ENCODE measurements around the gene COL6A1. TPM values are rescaled to one million over a fixed set of nuclear protein-coding genes. Genes with fewer than 3 reads are reported as not detected.

COL6A1 gene
- total and polyA plus RNA-seq, 2 of the 13 experiments (the other 11 are each of a cell fraction or from before 2014, with no cell fraction given): 3.1 to 4.8 TPM

DNA sequence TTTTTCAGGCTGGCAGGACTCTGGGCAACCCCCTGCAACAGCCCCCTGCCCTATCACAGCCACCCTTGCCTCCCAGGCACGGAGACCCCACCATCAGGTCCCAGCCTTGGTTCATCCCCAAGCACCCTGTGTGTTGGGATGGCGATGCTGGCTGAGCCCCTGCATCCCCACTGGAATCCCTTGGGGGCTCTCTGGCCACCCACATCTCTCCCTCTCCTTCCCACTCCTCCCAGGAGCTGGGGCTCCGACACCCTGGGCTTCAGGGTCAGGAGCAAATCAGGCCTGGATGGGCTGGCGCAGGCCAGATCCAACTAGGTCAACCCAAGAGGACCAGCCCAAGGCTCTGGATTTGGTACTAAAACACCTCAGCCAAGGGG, 25.9 kb downstream of the COL6A1 start:
- Histone ChIP-seq H3K4me2 (ENCODE audit: low read depth, low read length) (no peak overlapping the region), H3K36me3 (replicated peaks in 1 of 2; ENCODE audit: control insufficient read depth in 1 of 2, insufficient read depth in 2 of 2, low read length in 2 of 2) (no peaks in the 10 kb centered on the region), H3K9me3 (ENCODE audit: low read length) (no peaks in the 10 kb centered on the region), H3K4me1 (ENCODE audit: insufficient read depth, low read length) (no peaks in the 10 kb centered on the region), H4K20me1 (ENCODE audit: insufficient read depth, low read length) (no peaks in the 10 kb centered on the region), H3K27ac (ENCODE audit: extremely low read length, insufficient read depth, low read length) (no peak overlapping the region), H3K27me3 (ENCODE audit: control insufficient read depth in 1 of 2, insufficient read depth in 2 of 2, low read length in 2 of 2) (no peaks in the 10 kb centered on the region; a peak in 1 of 5 replicates), H3K4me3 (replicated peaks in 1 of 3; ENCODE audit: insufficient read depth in 1 of 3, low read depth in 2 of 3, low read length in 3 of 3) (no peak overlapping the region), H3K79me2 (ENCODE audit: insufficient read depth, low read length) (no peaks in the 10 kb centered on the region), H3K9ac (ENCODE audit: insufficient read depth, low read depth, low read length) (no peak overlapping the region), H2AFZ (ENCODE audit: low read length) (no peak overlapping the region)
- no peak for FAIRE-seq
- 53% methylated on average over 2 of the region's 4 CpGs for WGBS (ENCODE audit: low lambda C conversion rate)
- ChIA-PET POLR2A (no interaction called here), CTCF (ENCODE audit: low intra/inter-chr PET ratio, low total read pairs) (no interaction called here)
- TF ChIP-seq, protein P1, sequence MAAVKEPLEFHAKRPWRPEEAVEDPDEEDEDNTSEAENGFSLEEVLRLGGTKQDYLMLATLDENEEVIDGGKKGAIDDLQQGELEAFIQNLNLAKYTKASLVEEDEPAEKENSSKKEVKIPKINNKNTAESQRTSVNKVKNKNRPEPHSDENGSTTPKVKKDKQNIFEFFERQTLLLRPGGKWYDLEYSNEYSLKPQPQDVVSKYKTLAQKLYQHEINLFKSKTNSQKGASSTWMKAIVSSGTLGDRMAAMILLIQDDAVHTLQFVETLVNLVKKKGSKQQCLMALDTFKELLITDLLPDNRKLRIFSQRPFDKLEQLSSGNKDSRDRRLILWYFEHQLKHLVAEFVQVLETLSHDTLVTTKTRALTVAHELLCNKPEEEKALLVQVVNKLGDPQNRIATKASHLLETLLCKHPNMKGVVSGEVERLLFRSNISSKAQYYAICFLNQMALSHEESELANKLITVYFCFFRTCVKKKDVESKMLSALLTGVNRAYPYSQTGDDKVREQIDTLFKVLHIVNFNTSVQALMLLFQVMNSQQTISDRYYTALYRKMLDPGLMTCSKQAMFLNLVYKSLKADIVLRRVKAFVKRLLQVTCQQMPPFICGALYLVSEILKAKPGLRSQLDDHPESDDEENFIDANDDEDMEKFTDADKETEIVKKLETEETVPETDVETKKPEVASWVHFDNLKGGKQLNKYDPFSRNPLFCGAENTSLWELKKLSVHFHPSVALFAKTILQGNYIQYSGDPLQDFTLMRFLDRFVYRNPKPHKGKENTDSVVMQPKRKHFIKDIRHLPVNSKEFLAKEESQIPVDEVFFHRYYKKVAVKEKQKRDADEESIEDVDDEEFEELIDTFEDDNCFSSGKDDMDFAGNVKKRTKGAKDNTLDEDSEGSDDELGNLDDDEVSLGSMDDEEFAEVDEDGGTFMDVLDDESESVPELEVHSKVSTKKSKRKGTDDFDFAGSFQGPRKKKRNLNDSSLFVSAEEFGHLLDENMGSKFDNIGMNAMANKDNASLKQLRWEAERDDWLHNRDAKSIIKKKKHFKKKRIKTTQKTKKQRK (IDR thresholded peaks at IDR 0.05; ENCODE audit: low read length): no peak
- no peak for TF ChIP-seq ERF (CRISPR knock-in tag; IDR thresholded peaks at IDR 0.05)
- no peak for ATAC-seq
- intact Hi-C loops (cut with micrococcal nuclease; ENCODE audit: unreplicated experiment) (no loop called here), in situ Hi-C loops (cut with HindIII; ENCODE audit: extremely low pct_ligation_motif_present, low pct_unique_long_range_greater_than_20kb) (no loop called here)
- BruUV-seq (replicated peaks): no TSS peak
- DNase-seq (ENCODE audit: low spot score): no peak

GRCh38 chr21:46008893-46009621, 27.5 kb downstream of the COL6A1 start:
- POLR2A ChIA-PET: no interaction called here
- H2AFZ ChIP-seq (ENCODE audit: low read length): no peak overlapping the region
- H3K79me2 ChIP-seq (ENCODE audit: insufficient read depth, low read length): no peaks in the 10 kb centered on the region
- no TSS peak for BruUV-seq (replicated peaks)
- H3K4me1 ChIP-seq (ENCODE audit: insufficient read depth, low read length): no peaks in the 10 kb centered on the region
- no peaks in the 10 kb centered on the region for H3K9me3 ChIP-seq (ENCODE audit: low read length)
- intact Hi-C loops (cut with micrococcal nuclease; ENCODE audit: unreplicated experiment) (no loop called here), in situ Hi-C loops (cut with HindIII; ENCODE audit: extremely low pct_ligation_motif_present, low pct_unique_long_range_greater_than_20kb) (no loop called here)
- no peak overlapping the region for H3K4me2 ChIP-seq (ENCODE audit: low read depth, low read length)
- WGBS (ENCODE audit: low lambda C conversion rate): 66% methylated on average over 7 of the region's 16 CpGs
- no peaks in the 10 kb centered on the region; a peak in 1 of 5 replicates for H3K27me3 ChIP-seq (ENCODE audit: control insufficient read depth in 1 of 2, insufficient read depth in 2 of 2, low read length in 2 of 2)
- H3K4me3 ChIP-seq (replicated peaks in 1 of 3; ENCODE audit: insufficient read depth in 1 of 3, low read depth in 2 of 3, low read length in 3 of 3): no peak overlapping the region
- no peak for ATAC-seq
- DNase-seq (ENCODE audit: low spot score): no peak
- CTCF ChIA-PET (ENCODE audit: low intra/inter-chr PET ratio, low total read pairs): no interaction called here
- H3K36me3 ChIP-seq (replicated peaks in 1 of 2; ENCODE audit: control insufficient read depth in 1 of 2, insufficient read depth in 2 of 2, low read length in 2 of 2): no peaks in the 10 kb centered on the region
- no peak overlapping the region for H3K9ac ChIP-seq (ENCODE audit: insufficient read depth, low read depth, low read length)
- no peak for FAIRE-seq
- H3K27ac ChIP-seq (ENCODE audit: extremely low read length, insufficient read depth, low read length): no peak overlapping the region
- no peaks in the 10 kb centered on the region for H4K20me1 ChIP-seq (ENCODE audit: insufficient read depth, low read length)
- TF ChIP-seq ZNF777 (CRISPR knock-in tag; IDR thresholded peaks at IDR 0.05): no peak
- TF ChIP-seq SNAPC2 (CRISPR knock-in tag; IDR thresholded peaks at IDR 0.05): no peak
- no peak for TF ChIP-seq CENPT (CRISPR knock-in tag; IDR thresholded peaks at IDR 0.05; ENCODE audit: low read depth)
- no peak for TF ChIP-seq NCOA2 (CRISPR knock-in tag; IDR thresholded peaks at IDR 0.05)
- TF ChIP-seq CCAR2 (optimal IDR thresholded peaks at IDR 0.05; ENCODE audit: low read depth, low read length): no peak
- TF ChIP-seq ZNF7 (CRISPR knock-in tag; IDR thresholded peaks at IDR 0.05): no peak
- TF ChIP-seq NR1H2 (CRISPR knock-in tag; IDR thresholded peaks at IDR 0.05; ENCODE audit: borderline replicate concordance, low read depth): no peak
- TF ChIP-seq NFE2L1 (CRISPR knock-in tag; IDR thresholded peaks at IDR 0.05; ENCODE audit: borderline replicate concordance): no peak
- TF ChIP-seq LRRFIP1 (CRISPR knock-in tag; conservative IDR thresholded peaks at IDR 0.05): no peak

Measured in HepG2 (cell line).